Body of pancreas (tissue), 4 donors: Measurements from ENCODE around the gene PARM1.

Experiments used
- POLR2A ChIP-seq, 3 donors: fragments of 450-650 bp; IDR thresholded peaks; one replicate each; pipeline ENCODE4 v1.6.1; 2016; ENCODE audit warnings: antibody characterized with exemption in 3 of 3, mild to moderate bottlenecking in 2 of 3
- TF ChIP-seq, protein P1 (sequence below), 7 experiments: fragments of 450-650 bp in 4 of 7; fragments of 200-600 bp in 3 of 7; sonication (generic) in 3 of 7; IDR thresholded peaks; one replicate each; pipeline ENCODE4 v1.5.1; 2016 to 2019; ENCODE audit warnings: antibody characterized with exemption in 7 of 7

DNA sequence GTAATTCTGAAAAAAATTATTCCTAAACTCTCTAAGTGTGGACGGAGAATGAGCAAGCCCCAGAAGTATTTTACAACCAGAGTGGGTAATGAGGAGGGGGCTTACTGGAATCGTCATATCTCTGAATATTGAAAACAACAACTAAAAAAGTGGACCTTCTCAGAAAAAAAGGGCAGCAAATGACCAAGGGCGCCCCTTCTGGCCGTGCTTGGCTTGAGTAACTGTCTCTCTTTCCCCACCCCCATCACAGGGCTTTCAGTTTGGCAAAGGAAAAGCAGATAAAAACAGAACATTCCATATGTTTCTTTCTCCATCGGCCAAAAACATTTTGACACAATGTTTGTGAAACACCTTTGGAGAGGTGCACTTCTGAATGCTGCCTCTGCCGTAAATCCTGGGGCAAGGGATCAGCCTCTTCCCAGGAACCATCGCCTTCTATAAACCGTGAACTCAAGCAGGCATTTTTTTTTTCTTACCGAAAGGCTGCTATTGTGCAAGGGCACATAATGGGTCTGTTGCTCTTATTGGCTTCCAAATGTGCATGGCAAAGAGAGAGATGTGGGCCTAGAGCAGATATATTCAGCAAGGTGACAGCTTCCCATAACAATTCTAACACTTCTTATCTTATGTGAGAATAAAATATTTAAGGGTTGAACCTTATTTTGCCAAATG lies 115.4 kb downstream of the PARM1 start:
- TF ChIP-seq, protein P1, sequence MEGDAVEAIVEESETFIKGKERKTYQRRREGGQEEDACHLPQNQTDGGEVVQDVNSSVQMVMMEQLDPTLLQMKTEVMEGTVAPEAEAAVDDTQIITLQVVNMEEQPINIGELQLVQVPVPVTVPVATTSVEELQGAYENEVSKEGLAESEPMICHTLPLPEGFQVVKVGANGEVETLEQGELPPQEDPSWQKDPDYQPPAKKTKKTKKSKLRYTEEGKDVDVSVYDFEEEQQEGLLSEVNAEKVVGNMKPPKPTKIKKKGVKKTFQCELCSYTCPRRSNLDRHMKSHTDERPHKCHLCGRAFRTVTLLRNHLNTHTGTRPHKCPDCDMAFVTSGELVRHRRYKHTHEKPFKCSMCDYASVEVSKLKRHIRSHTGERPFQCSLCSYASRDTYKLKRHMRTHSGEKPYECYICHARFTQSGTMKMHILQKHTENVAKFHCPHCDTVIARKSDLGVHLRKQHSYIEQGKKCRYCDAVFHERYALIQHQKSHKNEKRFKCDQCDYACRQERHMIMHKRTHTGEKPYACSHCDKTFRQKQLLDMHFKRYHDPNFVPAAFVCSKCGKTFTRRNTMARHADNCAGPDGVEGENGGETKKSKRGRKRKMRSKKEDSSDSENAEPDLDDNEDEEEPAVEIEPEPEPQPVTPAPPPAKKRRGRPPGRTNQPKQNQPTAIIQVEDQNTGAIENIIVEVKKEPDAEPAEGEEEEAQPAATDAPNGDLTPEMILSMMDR (IDR thresholded peaks at IDR 0.05), result peak in 1 of 7 experiments; percentile 14
- no peak for TF ChIP-seq POLR2A (IDR thresholded peaks at IDR 0.05)
